ENCODE measurements around the gene GCLM. TPM values are rescaled to one million over a fixed set of nuclear protein-coding genes. Genes with fewer than 3 reads are reported as not detected.
"Not testable (repeated sequence)": the region's sequence is repeated elsewhere in the genome, so short reads cannot be mapped to it uniquely, and the experiment has no call there.

The GCLM gene
- total RNA-seq, 1 donor from 2014 or later: 11.4 TPM

DNA sequence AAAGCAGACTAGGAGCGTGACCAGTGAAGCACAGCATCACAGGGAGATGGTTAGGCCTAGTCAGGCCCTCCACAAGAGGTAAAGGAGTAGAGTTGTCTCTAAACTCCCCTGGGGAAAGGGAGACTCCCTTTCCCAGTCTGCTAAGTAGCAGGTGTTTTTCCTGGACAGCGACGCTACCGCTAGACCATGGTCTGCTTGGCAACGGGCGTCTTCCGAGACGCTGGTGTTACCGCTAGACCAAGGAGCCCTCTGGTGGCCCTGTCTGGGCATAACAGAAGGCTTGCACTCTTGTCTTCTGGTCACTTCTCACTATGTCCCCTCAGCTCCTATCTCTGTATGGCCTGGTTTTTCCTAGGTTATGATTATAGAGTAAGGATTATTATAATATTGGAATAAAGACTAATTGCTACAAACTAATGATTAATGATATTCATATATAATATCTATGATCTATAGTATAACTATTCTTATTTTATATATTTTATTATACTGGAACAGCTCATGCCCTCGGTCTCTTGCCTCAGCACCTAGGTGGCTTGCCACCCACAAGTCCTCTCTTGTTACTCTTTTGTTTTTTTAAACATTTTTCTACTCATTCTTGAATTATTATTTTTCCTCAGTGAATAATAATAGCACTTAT is 58.4 kb downstream of the GCLM start:
- H3K4me1 ChIP-seq: peaks cover 28% of the 10 kb centered on the region
- peak; percentile 72 for DNase-seq
- H3K27ac ChIP-seq (replicated peaks); H3K9me3 ChIP-seq (replicated peaks); H3K27me3 ChIP-seq (ENCODE audit: low read depth); H3K36me3 ChIP-seq; intact Hi-C loops (cut with micrococcal nuclease); H3K4me3 ChIP-seq: not testable (repeated sequence)
- TF ChIP-seq, protein P1, sequence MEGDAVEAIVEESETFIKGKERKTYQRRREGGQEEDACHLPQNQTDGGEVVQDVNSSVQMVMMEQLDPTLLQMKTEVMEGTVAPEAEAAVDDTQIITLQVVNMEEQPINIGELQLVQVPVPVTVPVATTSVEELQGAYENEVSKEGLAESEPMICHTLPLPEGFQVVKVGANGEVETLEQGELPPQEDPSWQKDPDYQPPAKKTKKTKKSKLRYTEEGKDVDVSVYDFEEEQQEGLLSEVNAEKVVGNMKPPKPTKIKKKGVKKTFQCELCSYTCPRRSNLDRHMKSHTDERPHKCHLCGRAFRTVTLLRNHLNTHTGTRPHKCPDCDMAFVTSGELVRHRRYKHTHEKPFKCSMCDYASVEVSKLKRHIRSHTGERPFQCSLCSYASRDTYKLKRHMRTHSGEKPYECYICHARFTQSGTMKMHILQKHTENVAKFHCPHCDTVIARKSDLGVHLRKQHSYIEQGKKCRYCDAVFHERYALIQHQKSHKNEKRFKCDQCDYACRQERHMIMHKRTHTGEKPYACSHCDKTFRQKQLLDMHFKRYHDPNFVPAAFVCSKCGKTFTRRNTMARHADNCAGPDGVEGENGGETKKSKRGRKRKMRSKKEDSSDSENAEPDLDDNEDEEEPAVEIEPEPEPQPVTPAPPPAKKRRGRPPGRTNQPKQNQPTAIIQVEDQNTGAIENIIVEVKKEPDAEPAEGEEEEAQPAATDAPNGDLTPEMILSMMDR (IDR thresholded peaks at IDR 0.05; ENCODE audit: borderline replicate concordance): peak; percentile 88

- no peak for DNase-seq
- peaks cover 5% of the 10 kb centered on the region for H3K9me3 ChIP-seq (replicated peaks)
- TF ChIP-seq, protein P1 (IDR thresholded peaks at IDR 0.05; ENCODE audit: borderline replicate concordance): no peak
- H3K4me3 ChIP-seq: peak overlapping the region; percentile 86
- H3K4me1 ChIP-seq: peaks cover 50% of the 10 kb centered on the region
- H3K27me3 ChIP-seq (ENCODE audit: low read depth): no peaks in the 10 kb centered on the region
- peak overlapping the region; percentile 98 for H3K27ac ChIP-seq (replicated peaks)
- intact Hi-C loops (cut with micrococcal nuclease): loop anchor here (10.0 kb wide), 1 partner anchor 414 kb away; no protein-coding TSS in a partner anchor
- H3K36me3 ChIP-seq: no peaks in the 10 kb centered on the region
Measured at GRCh38 chr1:93848350-93848883, 60.8 kb downstream of the GCLM start.

DNA sequence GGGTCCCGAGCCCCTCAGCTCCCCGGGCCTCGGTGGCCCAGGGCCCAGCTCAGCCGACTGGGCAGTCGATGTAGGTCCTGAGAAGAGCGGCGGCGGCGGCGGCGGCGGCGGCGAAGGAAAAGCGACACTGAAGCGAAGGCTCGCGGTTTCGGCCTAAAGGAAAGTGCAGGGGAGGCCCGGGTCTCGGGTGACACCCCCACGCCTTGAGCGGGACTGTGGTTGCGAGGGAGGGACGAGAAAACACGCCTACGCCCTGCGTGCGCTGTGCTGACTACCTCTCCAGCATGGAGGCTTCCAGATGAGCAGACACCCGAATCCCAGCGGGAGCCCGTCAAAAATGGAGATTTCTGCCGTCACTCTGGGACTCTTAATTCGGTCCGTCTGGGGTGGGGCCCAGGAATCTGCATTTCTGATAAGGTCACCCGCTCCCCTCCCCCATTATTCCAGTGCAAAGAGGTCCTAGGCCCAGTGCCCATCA is 61.4 kb downstream of the GCLM start:
- TF ChIP-seq, protein P1 (IDR thresholded peaks at IDR 0.05; ENCODE audit: borderline replicate concordance): no peak
- H3K27me3 ChIP-seq (ENCODE audit: low read depth): no peaks in the 10 kb centered on the region
- peak overlapping the region; percentile 98 for H3K27ac ChIP-seq (replicated peaks)
- H3K4me1 ChIP-seq: peaks cover 50% of the 10 kb centered on the region
- DNase-seq: peak; percentile 70
- H3K9me3 ChIP-seq (replicated peaks): peaks cover 5% of the 10 kb centered on the region
- H3K4me3 ChIP-seq: peak overlapping the region; percentile 86
- intact Hi-C loops (cut with micrococcal nuclease): loop anchor here (10.0 kb wide), 1 partner anchor 413 kb away; no protein-coding TSS in a partner anchor
- peaks cover 3% of the 10 kb centered on the region for H3K36me3 ChIP-seq

- intact Hi-C loops (cut with micrococcal nuclease): loop anchor here (10.0 kb wide), 1 partner anchor 412 kb away; no protein-coding TSS in a partner anchor
- TF ChIP-seq, protein P1 (IDR thresholded peaks at IDR 0.05; ENCODE audit: borderline replicate concordance): no peak
- Histone ChIP-seq H3K4me3 (peak overlapping the region; percentile 86), H3K9me3 (replicated peaks) (peaks cover 5% of the 10 kb centered on the region), H3K27ac (replicated peaks) (peak overlapping the region; percentile 98), H3K27me3 (ENCODE audit: low read depth) (no peaks in the 10 kb centered on the region), H3K4me1 (peaks cover 50% of the 10 kb centered on the region), H3K36me3 (peaks cover 4% of the 10 kb centered on the region)
- DNase-seq: peak; percentile 85
Measured at GRCh38 chr1:93846992-93847810, 62.0 kb downstream of the GCLM start.

DNA sequence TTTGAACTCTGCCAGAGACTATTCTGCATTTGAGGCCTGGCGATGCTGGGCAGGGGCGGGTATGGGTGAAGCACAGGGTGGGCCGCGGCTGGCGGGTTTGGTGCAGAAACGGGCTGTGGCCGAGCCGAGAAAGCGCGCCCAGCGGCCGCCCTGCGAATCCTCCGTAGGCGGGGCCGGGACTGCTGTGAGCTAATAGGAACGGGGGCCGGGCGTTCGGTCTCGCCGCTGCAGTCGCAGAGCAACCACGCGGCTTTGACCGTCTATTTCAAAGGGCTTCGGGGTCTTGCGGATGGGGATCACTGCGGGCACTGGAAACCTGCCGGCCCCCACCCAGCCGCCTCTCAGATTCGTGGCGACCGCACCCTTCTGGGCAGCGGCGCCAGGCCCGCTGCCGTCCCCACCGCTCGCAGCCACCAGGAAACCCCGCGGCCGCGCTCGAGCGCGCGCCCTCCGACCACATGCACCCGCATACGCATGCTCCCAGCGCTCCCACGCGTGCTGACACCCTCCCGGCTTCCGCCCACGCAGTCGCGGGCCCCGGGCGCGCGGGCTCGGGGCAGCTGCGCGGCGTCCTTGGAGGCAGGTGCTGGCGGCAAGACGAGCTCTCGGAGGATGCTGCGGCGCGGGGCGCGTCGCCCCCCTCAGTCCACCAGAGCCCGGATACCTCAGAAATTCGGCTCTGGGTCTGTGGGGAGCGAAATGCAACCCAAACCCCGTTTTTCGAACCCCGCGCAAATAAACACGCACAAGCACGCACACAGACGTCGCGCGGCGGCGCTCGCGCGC is 62.8 kb downstream of the GCLM start:
- peak; percentile 91 for DNase-seq
- H3K27ac ChIP-seq (replicated peaks): peak overlapping the region; percentile 98
- peaks cover 49% of the 10 kb centered on the region for H3K4me1 ChIP-seq
- H3K9me3 ChIP-seq (replicated peaks): peaks cover 5% of the 10 kb centered on the region
- intact Hi-C loops (cut with micrococcal nuclease): loop anchor here (10.0 kb wide), 1 partner anchor 412 kb away; no protein-coding TSS in a partner anchor
- peak overlapping the region; percentile 86 for H3K4me3 ChIP-seq
- TF ChIP-seq, protein P1 (IDR thresholded peaks at IDR 0.05; ENCODE audit: borderline replicate concordance): peak; percentile 63
- H3K27me3 ChIP-seq (ENCODE audit: low read depth): no peaks in the 10 kb centered on the region
- peaks cover 4% of the 10 kb centered on the region for H3K36me3 ChIP-seq
